Vagina (tissue), 2 donors: Measurements from ENCODE around the gene BRD7. TPM values are rescaled to one million over a fixed set of nuclear protein-coding genes. Genes with fewer than 3 reads are reported as not detected.

Source experiments
- DNase-seq, 2 donors: peaks; one replicate each; pipeline ENCODE4 v3.0.0-alpha.2; 2017; ENCODE audit errors: extremely low spot score in 2 of 2
- H3K27ac ChIP-seq: fragments of 200-600 bp; sonication (generic); one replicate; pipeline ENCODE4 v1.5.1; 2019
- H3K27me3 ChIP-seq: fragments of 200-600 bp; sonication (generic); one replicate; pipeline ENCODE4 v1.5.1; 2019
- H3K36me3 ChIP-seq, 2 donors: fragments of 200-600 bp; sonication (generic); one replicate each; pipeline ENCODE4 v1.5.1; 2017 to 2019
- H3K4me1 ChIP-seq: fragments of 200-600 bp; sonication (generic); one replicate; pipeline ENCODE4 v1.5.1; 2019
- H3K4me3 ChIP-seq, 2 donors: fragments of 200-600 bp; sonication (generic); 1 replicate in 1 of 2; 2 replicates in 1 of 2; pipeline ENCODE4 v1.5.1; 2016 to 2019
- H3K9me3 ChIP-seq: fragments of 200-600 bp; sonication (generic); one replicate; pipeline ENCODE4 v1.5.1; 2019
- POLR2A ChIP-seq, 2 donors: fragments of 450-650 bp; IDR thresholded peaks; one replicate each; pipeline ENCODE4 v1.6.1; 2017; ENCODE audit warnings: antibody characterized with exemption in 2 of 2, mild to moderate bottlenecking in 2 of 2, moderate library complexity in 2 of 2
- POLR2AphosphoS5 ChIP-seq, 2 donors: sonication (generic); formaldehyde crosslinking; IDR thresholded peaks; one replicate each; pipeline ENCODE4 v1.9.0; 2017; ENCODE audit warnings: antibody characterized with exemption in 2 of 2, mild to moderate bottlenecking in 2 of 2, low read depth in 1 of 2; ENCODE audit not compliant: insufficient read depth in 1 of 2
- intact Hi-C: fragments of 100-400 bp; cut with DNase I; formaldehyde crosslinking; loops from one replicate; pipeline ENCODE4 v1.15.1; 2023
- total RNA-seq: library from RNA; depleted of rRNA; stranded (reverse); fragments of >200 nt; gene quantifications from one replicate; pipeline ENCODE4 v1.2.3, GENCODE V29; 2016
- TF ChIP-seq, protein P1 (sequence below), 3 experiments: fragments of 450-650 bp in 2 of 3; fragments of 200-600 bp in 1 of 3; sonication (generic) in 1 of 3; IDR thresholded peaks; one replicate each; pipeline ENCODE4 v1.5.1; 2017 to 2019; ENCODE audit warnings: antibody characterized with exemption in 3 of 3, mild to moderate bottlenecking in 2 of 3, moderate library complexity in 2 of 3

Gene BRD7
- total RNA-seq, 1 donor from 2014 or later: 49.6 TPM

DNA sequence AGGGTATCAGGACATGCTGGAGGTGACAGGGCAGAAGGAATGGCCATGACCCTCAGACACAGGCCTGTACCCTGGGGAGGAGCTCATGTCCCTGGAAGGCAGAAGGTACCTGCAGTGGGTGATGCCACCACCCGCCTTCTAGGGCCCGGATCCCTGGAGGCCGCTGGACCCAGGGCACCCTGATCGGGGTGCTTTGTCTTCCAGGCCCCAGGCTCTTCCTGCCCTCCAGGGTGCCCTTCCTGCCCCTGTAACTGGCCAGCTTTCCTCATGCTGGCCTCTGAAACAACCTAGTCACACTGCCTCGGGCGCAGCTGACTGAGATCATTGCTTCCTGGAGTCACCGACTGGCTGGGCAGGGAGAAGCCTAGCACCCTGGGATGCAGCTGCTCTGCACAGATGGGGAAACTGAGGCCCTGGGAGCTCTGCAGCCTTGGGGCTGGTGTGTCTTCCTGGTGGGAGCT, 96.6 kb downstream of the BRD7 start:
- H3K27ac ChIP-seq: no peak overlapping the region

DNA sequence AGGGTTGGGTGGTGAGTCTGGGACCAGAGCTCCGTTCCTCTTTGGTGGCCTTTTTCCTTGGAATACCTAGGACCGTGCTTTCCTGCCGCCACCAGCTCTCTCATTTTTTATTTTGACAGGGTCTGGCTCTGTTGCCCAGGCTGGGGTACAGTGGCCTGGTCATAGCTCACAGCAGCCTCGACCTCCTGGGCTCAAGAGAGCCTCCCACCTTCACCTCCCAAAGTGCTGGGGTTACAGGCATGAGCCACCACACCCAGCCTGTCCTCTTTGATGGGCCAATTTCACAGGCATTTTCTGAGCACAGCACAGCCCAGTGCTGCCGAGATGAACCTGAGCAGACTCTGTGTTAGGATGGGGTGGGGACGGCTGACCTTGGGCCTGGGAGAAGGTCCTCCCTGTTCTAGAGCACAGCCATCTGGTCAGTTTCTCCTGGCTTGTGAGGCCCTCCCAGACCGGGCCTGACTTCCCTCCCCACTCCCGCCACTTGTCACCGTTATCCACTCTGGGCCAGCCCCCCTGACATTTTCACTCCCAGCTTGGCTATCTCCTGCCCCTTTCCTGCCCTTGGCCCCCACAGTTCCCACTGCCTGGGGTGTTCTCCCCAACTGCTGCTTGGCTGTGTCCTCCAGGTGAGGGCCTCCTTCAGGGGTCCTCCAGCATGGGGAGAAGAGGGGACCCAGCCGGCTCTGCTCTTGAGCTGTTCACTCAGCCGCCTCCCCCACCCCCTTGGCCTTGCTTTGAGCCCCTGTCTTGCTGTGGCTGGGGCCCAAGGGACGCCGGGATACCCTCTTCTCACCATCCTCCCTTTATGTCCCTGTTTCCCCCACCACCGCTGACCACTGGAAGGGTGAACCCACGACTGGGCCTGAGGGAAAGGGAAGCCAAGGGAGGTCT, 97.4 kb downstream of the BRD7 start:
- TF ChIP-seq, protein P1, sequence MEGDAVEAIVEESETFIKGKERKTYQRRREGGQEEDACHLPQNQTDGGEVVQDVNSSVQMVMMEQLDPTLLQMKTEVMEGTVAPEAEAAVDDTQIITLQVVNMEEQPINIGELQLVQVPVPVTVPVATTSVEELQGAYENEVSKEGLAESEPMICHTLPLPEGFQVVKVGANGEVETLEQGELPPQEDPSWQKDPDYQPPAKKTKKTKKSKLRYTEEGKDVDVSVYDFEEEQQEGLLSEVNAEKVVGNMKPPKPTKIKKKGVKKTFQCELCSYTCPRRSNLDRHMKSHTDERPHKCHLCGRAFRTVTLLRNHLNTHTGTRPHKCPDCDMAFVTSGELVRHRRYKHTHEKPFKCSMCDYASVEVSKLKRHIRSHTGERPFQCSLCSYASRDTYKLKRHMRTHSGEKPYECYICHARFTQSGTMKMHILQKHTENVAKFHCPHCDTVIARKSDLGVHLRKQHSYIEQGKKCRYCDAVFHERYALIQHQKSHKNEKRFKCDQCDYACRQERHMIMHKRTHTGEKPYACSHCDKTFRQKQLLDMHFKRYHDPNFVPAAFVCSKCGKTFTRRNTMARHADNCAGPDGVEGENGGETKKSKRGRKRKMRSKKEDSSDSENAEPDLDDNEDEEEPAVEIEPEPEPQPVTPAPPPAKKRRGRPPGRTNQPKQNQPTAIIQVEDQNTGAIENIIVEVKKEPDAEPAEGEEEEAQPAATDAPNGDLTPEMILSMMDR (IDR thresholded peaks at IDR 0.05): no peak
- TF ChIP-seq POLR2AphosphoS5 (IDR thresholded peaks at IDR 0.05; ENCODE audit: insufficient read depth in 1 of 2, low read depth in 1 of 2) (no peak), POLR2A (IDR thresholded peaks at IDR 0.05) (no peak)
- Histone ChIP-seq H3K27me3 (no peaks in the 10 kb centered on the region), H3K27ac (no peak overlapping the region), H3K9me3 (no peaks in the 10 kb centered on the region), H3K36me3 (no peaks in the 10 kb centered on the region), H3K4me3 (no peak overlapping the region), H3K4me1 (peaks cover 17% of the 10 kb centered on the region)
- DNase-seq: no peak
- intact Hi-C loops: no loop called here

More for the DNA sequence above, 96.6 kb downstream of the BRD7 start:
- no peaks in the 10 kb centered on the region for H3K27me3 ChIP-seq
- peaks cover 10% of the 10 kb centered on the region for H3K4me1 ChIP-seq
- no peaks in the 10 kb centered on the region for H3K36me3 ChIP-seq
- no peak overlapping the region for H3K4me3 ChIP-seq
- no peaks in the 10 kb centered on the region for H3K9me3 ChIP-seq
- no peak for DNase-seq
- TF ChIP-seq POLR2AphosphoS5 (IDR thresholded peaks at IDR 0.05; ENCODE audit: insufficient read depth in 1 of 2, low read depth in 1 of 2) (no peak), POLR2A (IDR thresholded peaks at IDR 0.05) (no peak)
- TF ChIP-seq, protein P1 (IDR thresholded peaks at IDR 0.05): no peak
- intact Hi-C loops: no loop called here

DNA sequence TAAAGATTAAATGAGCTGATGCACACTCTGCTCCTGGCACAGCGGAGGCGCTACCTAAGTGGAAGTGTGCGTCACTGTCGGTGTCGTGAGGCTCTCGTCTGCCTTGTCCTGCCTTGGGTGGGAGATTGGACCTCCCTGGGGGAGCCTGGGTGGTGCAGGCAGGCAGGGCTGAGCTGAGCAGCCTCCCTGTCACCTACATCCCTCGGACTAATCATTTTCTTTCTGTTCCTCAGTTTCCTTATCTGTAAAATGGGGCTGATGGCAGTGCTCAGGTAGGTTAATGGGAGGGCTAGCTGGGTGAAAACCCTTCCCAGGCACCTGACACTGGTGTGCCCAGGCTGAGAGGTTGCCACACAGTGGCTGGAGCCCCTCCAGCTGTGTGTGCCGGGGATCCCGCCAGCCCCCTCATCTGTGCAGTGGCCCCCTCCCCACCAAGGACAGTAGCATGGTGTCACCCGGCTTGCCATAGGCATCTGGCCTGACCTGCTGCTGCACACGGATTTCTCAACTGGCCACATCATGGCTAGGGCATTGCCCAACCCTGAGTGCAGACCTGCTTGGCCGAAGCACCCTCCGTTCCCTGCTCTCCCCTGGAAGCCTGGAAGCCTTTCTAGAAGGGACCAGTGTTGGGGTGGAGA, 98.2 kb downstream of the BRD7 start:
- H3K4me1 ChIP-seq: peaks cover 25% of the 10 kb centered on the region
- H3K9me3 ChIP-seq: no peaks in the 10 kb centered on the region

DNA sequence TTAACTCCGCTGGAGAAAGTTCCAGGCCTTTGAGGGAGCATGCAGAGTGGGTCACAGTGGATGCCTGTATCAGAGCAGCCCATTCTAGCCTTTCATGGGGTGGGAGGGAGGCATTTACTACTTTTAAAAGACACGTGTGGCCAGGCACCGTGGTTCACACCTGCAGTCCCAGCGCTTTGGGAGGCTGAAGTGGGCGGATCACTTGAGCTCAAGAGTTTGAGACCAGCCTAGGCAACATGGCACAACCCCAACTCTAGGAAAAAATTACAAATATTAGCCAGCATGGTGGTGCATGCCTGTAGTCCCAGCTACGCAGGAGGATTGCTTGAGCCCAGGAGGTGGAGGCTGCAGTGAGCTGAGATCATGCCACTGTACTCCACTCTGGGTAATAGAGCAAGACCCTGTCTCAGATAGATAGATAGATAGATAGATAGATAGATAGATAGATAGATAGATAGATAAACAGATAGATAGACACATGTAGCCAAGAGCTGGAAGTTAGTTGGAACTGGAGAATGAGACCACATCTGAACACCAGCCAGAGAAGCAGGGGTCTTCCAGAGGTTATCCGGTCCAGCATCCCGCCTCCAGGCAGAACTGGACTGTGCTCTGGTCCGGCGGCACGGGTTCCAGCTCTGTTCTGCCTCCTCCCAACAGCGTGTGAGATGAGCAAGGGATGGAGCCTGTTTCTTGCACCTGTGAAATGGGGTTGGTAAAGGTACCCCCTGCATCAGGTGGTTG, 98.8 kb downstream of the BRD7 start:
- Histone ChIP-seq H3K4me1 (peaks cover 27% of the 10 kb centered on the region), H3K9me3 (no peaks in the 10 kb centered on the region), H3K27me3 (no peaks in the 10 kb centered on the region), H3K27ac (no peak overlapping the region), H3K4me3 (no peak overlapping the region), H3K36me3 (no peaks in the 10 kb centered on the region)
- TF ChIP-seq POLR2A (IDR thresholded peaks at IDR 0.05): no peak
- TF ChIP-seq, protein P1 (IDR thresholded peaks at IDR 0.05): no peak
- TF ChIP-seq POLR2AphosphoS5 (IDR thresholded peaks at IDR 0.05; ENCODE audit: insufficient read depth in 1 of 2, low read depth in 1 of 2): no peak
- no peak for DNase-seq
- intact Hi-C loops: no loop called here

More for the DNA sequence above, 98.2 kb downstream of the BRD7 start:
- no peaks in the 10 kb centered on the region for H3K36me3 ChIP-seq
- DNase-seq: no peak
- no peak overlapping the region for H3K4me3 ChIP-seq
- H3K27ac ChIP-seq: no peak overlapping the region
- no peaks in the 10 kb centered on the region for H3K27me3 ChIP-seq
- TF ChIP-seq POLR2AphosphoS5 (IDR thresholded peaks at IDR 0.05; ENCODE audit: insufficient read depth in 1 of 2, low read depth in 1 of 2) (no peak), POLR2A (IDR thresholded peaks at IDR 0.05) (no peak)
- TF ChIP-seq, protein P1 (IDR thresholded peaks at IDR 0.05): no peak
- intact Hi-C loops: no loop called here
